SK-N-SH (cell line): Measurements from ENCODE around the gene NLRP11. TPM values are rescaled to one million over a fixed set of nuclear protein-coding genes. Genes with fewer than 3 reads are reported as not detected.
"Not testable (repeated sequence)": the region's sequence is repeated elsewhere in the genome, so short reads cannot be mapped to it uniquely, and the experiment has no call there.

Experiments used
- CTCF ChIA-PET: fragments of 300-600, 350-600 bp; formaldehyde crosslinking; extraction: SDS; loops from one replicate; lab custom pipeline; 2021; lab: Yijun Ruan, JAX
- POLR2A ChIA-PET: fragments of 350-600 bp; sonication (Branson Sonifier 250); formaldehyde crosslinking; extraction: SDS; loops from one replicate; lab custom pipeline; 2020; ENCODE audit warnings: antibody characterized with exemption, inconsistent platforms; lab: Yijun Ruan, JAX
- DNase-seq: peaks from one replicate; pipeline ENCODE4 v3.0.0; 2012
- H2AFZ ChIP-seq: fragments of 200-600 bp; sonication (generic); 2 replicates; pipeline ENCODE4 v1.8.1; 2016; ENCODE audit warnings: antibody characterized with exemption, mild to moderate bottlenecking, low read depth
- H3F3A ChIP-seq: fragments of 200-600 bp; sonication (generic); replicated peaks from 2 replicates; pipeline ENCODE3; 2016; ENCODE audit warnings: antibody characterized with exemption, mild to moderate bottlenecking; ENCODE audit not compliant: insufficient read depth
- H3K27ac ChIP-seq, 2 experiments: fragments of 200-500 bp in 1 of 2; fragments of 200-600 bp in 1 of 2; sonication (Bioruptor generic) in 1 of 2; sonication (generic), shearing (Covaris generic) in 1 of 2; 2 replicates each; pipeline versions ENCODE4 v1.5.1 to v1.6.1; 2014 to 2016; ENCODE audit warnings: low read depth in 2 of 2, inconsistent platforms in 1 of 2, low read length in 1 of 2, mild to moderate bottlenecking in 1 of 2, mixed read lengths in 1 of 2
- H3K27me3 ChIP-seq: fragments of 200-600 bp; sonication (generic), shearing (Covaris generic); 2 replicates; pipeline ENCODE4 v1.6.1; 2016; ENCODE audit warnings: mixed run types; ENCODE audit not compliant: insufficient read depth
- H3K36me3 ChIP-seq, 2 experiments: fragments of 200-500 bp in 1 of 2; fragments of 200-600 bp in 1 of 2; sonication (Bioruptor generic) in 1 of 2; sonication (generic) in 1 of 2; replicated peaks in 1 of 2; 2 replicates each; pipeline versions ENCODE3 to v1.5.1; 2014 to 2016; ENCODE audit warnings: low read length in 1 of 2, mild to moderate bottlenecking in 1 of 2; ENCODE audit not compliant: insufficient read depth in 2 of 2, control insufficient read depth in 1 of 2
- H3K4me1 ChIP-seq, 2 experiments: fragments of 200-500 bp in 1 of 2; fragments of 200-600 bp in 1 of 2; sonication (Bioruptor generic) in 1 of 2; sonication (generic), shearing (Covaris generic) in 1 of 2; 2 replicates each; pipeline versions ENCODE4 v1.5.1 to v1.6.1; 2014 to 2016; ENCODE audit warnings: low read depth in 1 of 2, low read length in 1 of 2, mixed run types in 1 of 2; ENCODE audit not compliant: insufficient read depth in 2 of 2, control insufficient read depth in 1 of 2
- H3K4me2 ChIP-seq: fragments of 200-600 bp; sonication (generic), shearing (Covaris generic); 2 replicates; pipeline ENCODE4 v1.6.1; 2017; ENCODE audit warnings: mixed run types
- H3K4me3 ChIP-seq, 2 experiments: fragments of 200-500 bp in 1 of 2; fragments of 200-600 bp in 1 of 2; sonication (Bioruptor generic) in 1 of 2; sonication (generic), shearing (Covaris generic) in 1 of 2; 2 replicates each; pipeline versions ENCODE4 v1.5.1 to v1.8.1; 2014 to 2016; ENCODE audit warnings: low read depth in 2 of 2, inconsistent platforms in 1 of 2, low read length in 1 of 2, mild to moderate bottlenecking in 1 of 2, mixed read lengths in 1 of 2, moderate library complexity in 1 of 2
- H3K79me2 ChIP-seq: fragments of 200-600 bp; sonication (generic); 2 replicates; pipeline ENCODE4 v1.8.1; 2017; ENCODE audit warnings: mild to moderate bottlenecking; ENCODE audit not compliant: insufficient read depth
- H3K9ac ChIP-seq: fragments of 200-600 bp; sonication (generic); 2 replicates; pipeline ENCODE4 v1.6.1; 2017; ENCODE audit warnings: mixed run types
- H3K9me2 ChIP-seq: fragments of 200-600 bp; sonication (generic); 2 replicates; pipeline ENCODE4 v1.6.1; 2017; ENCODE audit warnings: mixed run types
- H3K9me3 ChIP-seq: fragments of 200-600 bp; sonication (generic); 2 replicates; pipeline ENCODE4 v1.6.1; 2017; ENCODE audit warnings: mixed run types, mild to moderate bottlenecking, moderate library complexity
- H4K20me1 ChIP-seq: fragments of 200-600 bp; sonication (generic); 2 replicates; pipeline ENCODE4 v1.6.1; 2017; ENCODE audit warnings: mild to moderate bottlenecking, mixed run types; ENCODE audit not compliant: insufficient read depth
- CHD2 ChIP-seq: fragments of 150-350 bp; IDR thresholded peaks from 2 replicates; pipeline ENCODE4 v1.6.1; 2018; ENCODE audit warnings: low read length; ENCODE audit not compliant: partially characterized antibody
- ELF1 ChIP-seq: IDR thresholded peaks from 2 replicates; pipeline ENCODE4 v1.4.0; 2012
- FOXJ3 ChIP-seq: sonication (generic); formaldehyde crosslinking; IDR thresholded peaks from 2 replicates; pipeline ENCODE4 v1.5.1; 2020; ENCODE audit warnings: mild to moderate bottlenecking, missing genetic modification reagents
- GABPA ChIP-seq: IDR thresholded peaks from 2 replicates; pipeline ENCODE4 v1.4.0; 2012; ENCODE audit warnings: low read depth, mild to moderate bottlenecking
- GATA2 ChIP-seq: sonication (generic); formaldehyde crosslinking; IDR thresholded peaks from 2 replicates; pipeline ENCODE4 v1.5.0; 2020; ENCODE audit warnings: mild to moderate bottlenecking, missing genetic modification reagents
- NFIC ChIP-seq: IDR thresholded peaks from 2 replicates; pipeline ENCODE4 v1.4.0; 2012; ENCODE audit warnings: borderline replicate concordance
- NRF1 ChIP-seq: IDR thresholded peaks from 2 replicates; pipeline ENCODE4 v1.6.1; 2012; ENCODE audit warnings: low read depth, mild to moderate bottlenecking, low read length
- SMC3 ChIP-seq: IDR thresholded peaks from 2 replicates; pipeline ENCODE4 v1.6.1; 2012; ENCODE audit warnings: low read depth, low read length, improper control_type of control experiment
- TCF12 ChIP-seq: IDR thresholded peaks from 2 replicates; pipeline ENCODE4 v1.4.0; 2012
- YY1 ChIP-seq: IDR thresholded peaks from 2 replicates; pipeline ENCODE4 v1.4.0; 2012; ENCODE audit warnings: low read depth, mild to moderate bottlenecking
- WGBS: methylation state at CpG from one replicate; pipeline ENCODE4 v1.1.6; 2017; ENCODE audit warnings: low lambda C conversion rate; 5-methylcytosine and 5-hydroxymethylcytosine counted together
- polyA plus RNA-seq, 3 experiments: library from polyadenylated mRNA; depleted of rRNA; stranded (reverse); fragments of >200 nt; gene quantifications; 2 replicates each; pipeline ENCODE4 v1.2.3, GENCODE V29; 2012
- TF ChIP-seq, protein P1 (sequence below): fragments of 200-600 bp; sonication (generic); IDR thresholded peaks from 2 replicates; pipeline ENCODE4 v1.6.1; 2017; ENCODE audit warnings: antibody characterized with exemption, mild to moderate bottlenecking, moderate library complexity
- TF ChIP-seq, protein P2 (sequence below): IDR thresholded peaks from 2 replicates; pipeline ENCODE4 v1.4.0; 2012; ENCODE audit warnings: low read depth
- TF ChIP-seq, protein P3 (sequence below): IDR thresholded peaks from 2 replicates; pipeline ENCODE4 v1.4.0; 2012; ENCODE audit warnings: low read depth, borderline replicate concordance

Gene NLRP11
- polyA plus RNA-seq, 1 of the 3 experiments (the other 2 are of a cell fraction), result 0.02 TPM

DNA sequence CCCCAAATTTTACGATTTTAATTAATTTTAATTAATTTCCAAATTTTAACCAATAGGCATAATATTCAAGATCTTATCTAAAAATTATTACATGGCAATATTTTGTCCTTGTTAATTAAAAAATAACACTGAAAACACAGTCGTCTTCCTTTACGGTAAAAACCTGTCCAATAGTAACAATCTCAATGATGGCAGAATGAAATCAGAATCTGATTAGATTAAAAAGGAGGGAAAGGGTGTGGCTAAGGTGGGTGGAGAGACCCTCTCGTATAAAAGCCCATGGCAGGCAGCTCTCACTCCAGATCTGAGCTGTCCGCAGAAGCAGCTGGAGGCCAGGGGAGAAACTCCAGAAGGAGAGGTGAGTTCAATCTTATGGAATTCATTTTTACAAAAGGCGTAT is 63.0 kb downstream of the NLRP11 start, which contains the start of gene RFPL4AL1:
Gene RFPL4AL1 (plus strand): TSS at position 301 of the 400 bp plus-strand sequence. CDS start 2,687 bp downstream, outside the sequence.
- H3F3A ChIP-seq, H3K4me3 ChIP-seq, DNase-seq, POLR2A ChIA-PET, H3K79me2 ChIP-seq, H3K27ac ChIP-seq, H3K4me2 ChIP-seq, H4K20me1 ChIP-seq, H3K9me3 ChIP-seq, H3K36me3 ChIP-seq, CTCF ChIA-PET, H2AFZ ChIP-seq, H3K9me2 ChIP-seq, H3K4me1 ChIP-seq, H3K9ac ChIP-seq: not testable (repeated sequence)
- peaks cover 18% of the 10 kb centered on the region; the same call in 1 of the 2 replicates for H3K27me3 ChIP-seq
- 17% methylated on average over 6 of the region's 6 CpGs for WGBS

DNA sequence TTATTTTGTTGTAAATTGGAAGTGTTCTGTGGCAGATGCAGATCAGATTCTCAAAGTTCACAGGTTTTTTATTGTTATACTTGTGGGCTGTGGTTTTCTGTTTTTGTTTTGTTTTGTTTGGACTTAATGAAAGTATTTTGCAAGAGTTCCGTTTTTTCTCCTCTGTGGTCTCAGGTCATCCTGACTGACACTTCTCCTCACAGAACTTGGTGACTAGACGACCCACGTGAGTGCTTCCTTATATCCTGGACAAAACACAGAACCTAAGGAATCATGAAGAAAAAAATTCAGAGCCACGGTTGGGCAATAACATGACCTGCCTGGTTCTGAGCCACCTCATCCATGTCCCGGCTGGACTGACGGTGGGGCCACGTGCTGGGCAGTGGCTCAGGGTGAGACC is 65.3 kb downstream of the NLRP11 start:
- Histone ChIP-seq H3K36me3 (no peaks in the 10 kb centered on the region), H3F3A (no peaks in the 10 kb centered on the region), H3K27ac (no peak overlapping the region), H3K27me3 (peaks cover 18% of the 10 kb centered on the region; the same call in 1 of the 2 replicates), H2AFZ (no peak overlapping the region), H3K4me2 (no peak overlapping the region), H4K20me1 (no peaks in the 10 kb centered on the region), H3K4me3 (no peak overlapping the region), H3K4me1 (no peaks in the 10 kb centered on the region), H3K79me2 (no peaks in the 10 kb centered on the region), H3K9ac (no peak overlapping the region), H3K9me2 (no peaks in the 10 kb centered on the region), H3K9me3 (no peaks in the 10 kb centered on the region)
- TF ChIP-seq, protein P1, sequence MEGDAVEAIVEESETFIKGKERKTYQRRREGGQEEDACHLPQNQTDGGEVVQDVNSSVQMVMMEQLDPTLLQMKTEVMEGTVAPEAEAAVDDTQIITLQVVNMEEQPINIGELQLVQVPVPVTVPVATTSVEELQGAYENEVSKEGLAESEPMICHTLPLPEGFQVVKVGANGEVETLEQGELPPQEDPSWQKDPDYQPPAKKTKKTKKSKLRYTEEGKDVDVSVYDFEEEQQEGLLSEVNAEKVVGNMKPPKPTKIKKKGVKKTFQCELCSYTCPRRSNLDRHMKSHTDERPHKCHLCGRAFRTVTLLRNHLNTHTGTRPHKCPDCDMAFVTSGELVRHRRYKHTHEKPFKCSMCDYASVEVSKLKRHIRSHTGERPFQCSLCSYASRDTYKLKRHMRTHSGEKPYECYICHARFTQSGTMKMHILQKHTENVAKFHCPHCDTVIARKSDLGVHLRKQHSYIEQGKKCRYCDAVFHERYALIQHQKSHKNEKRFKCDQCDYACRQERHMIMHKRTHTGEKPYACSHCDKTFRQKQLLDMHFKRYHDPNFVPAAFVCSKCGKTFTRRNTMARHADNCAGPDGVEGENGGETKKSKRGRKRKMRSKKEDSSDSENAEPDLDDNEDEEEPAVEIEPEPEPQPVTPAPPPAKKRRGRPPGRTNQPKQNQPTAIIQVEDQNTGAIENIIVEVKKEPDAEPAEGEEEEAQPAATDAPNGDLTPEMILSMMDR, result no peak
- TF ChIP-seq TCF12, result no peak
- no peak for TF ChIP-seq CHD2
- no peak for TF ChIP-seq SMC3
- TF ChIP-seq, protein P2, sequence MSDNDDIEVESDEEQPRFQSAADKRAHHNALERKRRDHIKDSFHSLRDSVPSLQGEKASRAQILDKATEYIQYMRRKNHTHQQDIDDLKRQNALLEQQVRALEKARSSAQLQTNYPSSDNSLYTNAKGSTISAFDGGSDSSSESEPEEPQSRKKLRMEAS, result no peak
- TF ChIP-seq NFIC, result no peak
- TF ChIP-seq ELF1, result no peak
- no peak for TF ChIP-seq FOXJ3 (CRISPR knock-in tag)
- TF ChIP-seq, protein P3, sequence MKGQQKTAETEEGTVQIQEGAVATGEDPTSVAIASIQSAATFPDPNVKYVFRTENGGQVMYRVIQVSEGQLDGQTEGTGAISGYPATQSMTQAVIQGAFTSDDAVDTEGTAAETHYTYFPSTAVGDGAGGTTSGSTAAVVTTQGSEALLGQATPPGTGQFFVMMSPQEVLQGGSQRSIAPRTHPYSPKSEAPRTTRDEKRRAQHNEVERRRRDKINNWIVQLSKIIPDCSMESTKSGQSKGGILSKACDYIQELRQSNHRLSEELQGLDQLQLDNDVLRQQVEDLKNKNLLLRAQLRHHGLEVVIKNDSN, result no peak
- no peak for TF ChIP-seq NRF1
- no peak for TF ChIP-seq YY1
- TF ChIP-seq GABPA, result no peak
- no peak for TF ChIP-seq GATA2 (CRISPR knock-in tag)
- POLR2A ChIA-PET, result no interaction called here
- under 1% methylated on average over 7 of the region's 7 CpGs for WGBS
- DNase-seq, result no peak
- CTCF ChIA-PET, result no interaction called here

DNA sequence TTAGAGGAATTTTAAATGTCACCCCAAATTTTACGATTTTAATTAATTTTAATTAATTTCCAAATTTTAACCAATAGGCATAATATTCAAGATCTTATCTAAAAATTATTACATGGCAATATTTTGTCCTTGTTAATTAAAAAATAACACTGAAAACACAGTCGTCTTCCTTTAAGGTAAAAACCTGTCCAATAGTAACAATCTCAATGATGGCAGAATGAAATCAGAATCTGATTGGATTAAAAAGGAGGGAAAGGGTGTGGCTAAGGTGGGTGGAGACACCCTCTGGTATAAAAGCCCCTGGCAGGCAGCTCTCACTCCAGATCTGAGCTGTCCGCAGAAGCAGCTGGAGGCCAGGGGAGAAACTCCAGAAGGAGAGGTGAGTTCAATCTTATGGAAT is 73.0 kb downstream of the NLRP11 start, which contains the start of gene RFPL4A:
Gene RFPL4A (plus strand): TSS at position 301 of the 400 bp plus-strand sequence. CDS start 2,704 bp downstream, outside the sequence.
- H3F3A ChIP-seq, CTCF ChIA-PET, H2AFZ ChIP-seq, H4K20me1 ChIP-seq, H3K79me2 ChIP-seq, H3K9me2 ChIP-seq, H3K36me3 ChIP-seq, H3K27ac ChIP-seq, POLR2A ChIA-PET, H3K4me2 ChIP-seq, H3K9ac ChIP-seq, H3K4me3 ChIP-seq, DNase-seq, H3K9me3 ChIP-seq, H3K4me1 ChIP-seq: not testable (repeated sequence)
- H3K27me3 ChIP-seq, result peaks cover 25% of the 10 kb centered on the region; the same call in 1 of the 2 replicates
- WGBS, result 10% methylated on average over 3 of the region's 3 CpGs

DNA sequence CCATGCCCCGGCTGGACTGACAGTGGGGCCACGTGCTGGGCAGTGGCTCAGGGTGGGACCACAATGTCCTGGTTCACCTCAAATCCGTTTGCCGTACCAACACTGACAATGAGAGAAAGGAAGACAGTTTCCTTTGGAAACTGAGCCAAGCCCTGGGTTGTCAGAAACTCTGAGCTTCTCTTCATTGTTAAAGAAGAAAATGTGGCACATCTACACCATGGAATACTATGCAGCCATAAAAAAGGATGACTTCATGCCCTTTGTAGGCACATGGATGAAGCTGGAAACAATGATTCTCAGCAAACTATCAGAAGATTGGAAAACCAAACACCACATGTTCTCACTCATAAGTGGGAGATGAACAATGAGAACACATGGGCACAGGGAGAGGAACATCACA is 75.0 kb downstream of the NLRP11 start:
- H3K36me3 ChIP-seq, H3K79me2 ChIP-seq, H3F3A ChIP-seq, H2AFZ ChIP-seq, H3K27ac ChIP-seq, H3K4me2 ChIP-seq, H4K20me1 ChIP-seq, H3K9ac ChIP-seq, CTCF ChIA-PET, H3K4me3 ChIP-seq, H3K9me2 ChIP-seq, H3K9me3 ChIP-seq, H3K4me1 ChIP-seq, DNase-seq, POLR2A ChIA-PET: not testable (repeated sequence)
- WGBS, result 0% methylated on average over 4 of the region's 4 CpGs
- H3K27me3 ChIP-seq, result peaks cover 44% of the 10 kb centered on the region; the same call in 1 of the 2 replicates
